HEK293 (cell line): ENCODE measurements around the gene PANK4.

ENCODE experiments used
- CTCF ChIA-PET: fragments of 350-600 bp; formaldehyde crosslinking; extraction: SDS; loops from one replicate; lab custom pipeline; 2021; ENCODE audit warnings: antibody characterized with exemption; lab: Yijun Ruan, JAX
- POLR2A ChIA-PET: fragments of 300-600 bp; formaldehyde crosslinking; extraction: SDS; loops from one replicate; lab custom pipeline; 2020; ENCODE audit warnings: antibody characterized with exemption, inconsistent platforms; lab: Yijun Ruan, JAX
- H3K27ac ChIP-seq: fragments of 200-500 bp; sonication (Bioruptor generic); 2 replicates; pipeline ENCODE4 v1.5.1; 2014; ENCODE audit warnings: low read depth, low read length, control low read depth, inconsistent platforms; ENCODE audit errors: extremely low read depth
- H3K36me3 ChIP-seq, 2 experiments: fragments of 200-500 bp in 1 of 2; sonication (Bioruptor generic) in 1 of 2; 1 replicate in 1 of 2; 2 replicates in 1 of 2; pipeline ENCODE4 v1.5.1; 2014 to 2017; ENCODE audit warnings: inconsistent platforms in 2 of 2, low read length in 2 of 2; ENCODE audit not compliant: control insufficient read depth in 2 of 2, insufficient read depth in 1 of 2
- H3K4me1 ChIP-seq: fragments of 200-500 bp; sonication (Bioruptor generic); 2 replicates; pipeline ENCODE4 v1.5.1; 2014; ENCODE audit warnings: mild to moderate bottlenecking, low read length, inconsistent platforms; ENCODE audit not compliant: control insufficient read depth, insufficient read depth
- H3K4me3 ChIP-seq: 2 replicates; pipeline ENCODE4 v1.5.1; 2011; ENCODE audit warnings: low read depth, mild to moderate bottlenecking, control low read depth, low read length, moderate library complexity
- H3K9me3 ChIP-seq: fragments of 200-500 bp; sonication (Bioruptor generic); 2 replicates; pipeline ENCODE4 v1.5.1; 2014; ENCODE audit warnings: low read depth, low read length, inconsistent platforms; ENCODE audit not compliant: control insufficient read depth, insufficient read depth
- BCL11A ChIP-seq: fragments of 450-650 bp; formaldehyde crosslinking; IDR thresholded peaks from 2 replicates; pipeline ENCODE4 v1.5.1; 2016; ENCODE audit warnings: low read depth, missing biosample characterization, missing genetic modification characterization
- EGR2 ChIP-seq: fragments of 450-650 bp; formaldehyde crosslinking; IDR thresholded peaks from 2 replicates; pipeline ENCODE4 v1.5.1; 2016; ENCODE audit warnings: low read depth, missing biosample characterization, missing genetic modification characterization
- KLF8 ChIP-seq: fragments of 450-650 bp; formaldehyde crosslinking; IDR thresholded peaks from 2 replicates; pipeline ENCODE4 v1.5.1; 2016; ENCODE audit warnings: missing biosample characterization, missing genetic modification characterization
- KLF9 ChIP-seq: fragments of 450-650 bp; formaldehyde crosslinking; IDR thresholded peaks from 2 replicates; pipeline ENCODE4 v1.5.1; 2016; ENCODE audit warnings: missing biosample characterization, missing genetic modification characterization, low read depth
- SETDB1 ChIP-seq: IDR thresholded peaks from one replicate; pipeline ENCODE4 v1.6.1; 2017; ENCODE audit warnings: mild to moderate bottlenecking, low read length, moderate library complexity, mixed read lengths; ENCODE audit not compliant: insufficient read length
- ZBTB20 ChIP-seq: fragments of 450-650 bp; formaldehyde crosslinking; IDR thresholded peaks from 2 replicates; pipeline ENCODE4 v1.5.1; 2016; ENCODE audit warnings: missing biosample characterization, missing genetic modification characterization
- ZNF133 ChIP-seq: fragments of 450-650 bp; formaldehyde crosslinking; IDR thresholded peaks from 2 replicates; pipeline ENCODE4 v1.5.1; 2016; ENCODE audit warnings: missing biosample characterization, missing genetic modification characterization
- ZNF140 ChIP-seq: fragments of 450-650 bp; formaldehyde crosslinking; IDR thresholded peaks from 2 replicates; pipeline ENCODE4 v1.5.1; 2016; ENCODE audit warnings: missing biosample characterization, missing genetic modification characterization
- ZNF146 ChIP-seq: fragments of 450-650 bp; formaldehyde crosslinking; IDR thresholded peaks from 2 replicates; pipeline ENCODE4 v1.5.1; 2016; ENCODE audit warnings: missing biosample characterization, missing genetic modification characterization
- ZNF175 ChIP-seq: fragments of 450-650 bp; formaldehyde crosslinking; IDR thresholded peaks from 2 replicates; pipeline ENCODE4 v1.5.1; 2016; ENCODE audit warnings: missing biosample characterization, missing genetic modification characterization
- ZNF223 ChIP-seq: fragments of 450-650 bp; formaldehyde crosslinking; IDR thresholded peaks from 2 replicates; pipeline ENCODE4 v1.5.1; 2016; ENCODE audit warnings: missing biosample characterization, missing genetic modification characterization
- ZNF394 ChIP-seq: fragments of 450-650 bp; formaldehyde crosslinking; IDR thresholded peaks from 2 replicates; pipeline ENCODE4 v1.5.1; 2016; ENCODE audit warnings: missing biosample characterization, missing genetic modification characterization, mild to moderate bottlenecking, moderate library complexity, borderline replicate concordance
- ZNF416 ChIP-seq: fragments of 450-650 bp; formaldehyde crosslinking; IDR thresholded peaks from 2 replicates; pipeline ENCODE4 v1.5.1; 2016; ENCODE audit warnings: missing biosample characterization, missing genetic modification characterization
- ZNF514 ChIP-seq: fragments of 450-650 bp; formaldehyde crosslinking; IDR thresholded peaks from 2 replicates; pipeline ENCODE4 v1.5.1; 2016; ENCODE audit warnings: missing biosample characterization, missing genetic modification characterization
- ZNF529 ChIP-seq: fragments of 450-650 bp; formaldehyde crosslinking; IDR thresholded peaks from 2 replicates; pipeline ENCODE4 v1.5.1; 2017; ENCODE audit warnings: missing genetic modification characterization, missing biosample characterization; ENCODE audit not compliant: insufficient replicate concordance
- ZNF654 ChIP-seq: fragments of 450-650 bp; formaldehyde crosslinking; IDR thresholded peaks from 2 replicates; pipeline ENCODE4 v1.5.1; 2016; ENCODE audit warnings: low read depth, missing biosample characterization, missing genetic modification characterization
- ZNF670 ChIP-seq: fragments of 450-650 bp; formaldehyde crosslinking; IDR thresholded peaks from 2 replicates; pipeline ENCODE4 v1.5.1; 2016; ENCODE audit warnings: missing biosample characterization, missing genetic modification characterization, low read depth
- ZNF704 ChIP-seq: fragments of 450-650 bp; formaldehyde crosslinking; IDR thresholded peaks from 2 replicates; pipeline ENCODE4 v1.5.1; 2016; ENCODE audit warnings: missing biosample characterization, missing genetic modification characterization
- ZNF707 ChIP-seq: fragments of 450-650 bp; formaldehyde crosslinking; IDR thresholded peaks from 2 replicates; pipeline ENCODE4 v1.5.1; 2016; ENCODE audit warnings: missing biosample characterization, missing genetic modification characterization
- ZNF747 ChIP-seq: fragments of 450-650 bp; formaldehyde crosslinking; IDR thresholded peaks from 2 replicates; pipeline ENCODE4 v1.5.1; 2016; ENCODE audit warnings: missing biosample characterization, missing genetic modification characterization
- ZSCAN16 ChIP-seq: fragments of 450-650 bp; formaldehyde crosslinking; IDR thresholded peaks from 2 replicates; pipeline ENCODE4 v1.5.1; 2016; ENCODE audit warnings: missing biosample characterization, missing genetic modification characterization
- TF ChIP-seq, protein P1 (sequence below): fragments of 450-650 bp; formaldehyde crosslinking; IDR thresholded peaks from 2 replicates; pipeline ENCODE4 v1.5.1; 2016; ENCODE audit warnings: missing biosample characterization, missing genetic modification characterization
- TF ChIP-seq, protein P2 (sequence below): fragments of 450-650 bp; formaldehyde crosslinking; IDR thresholded peaks from 2 replicates; pipeline ENCODE4 v1.5.1; 2016; ENCODE audit warnings: missing biosample characterization, missing genetic modification characterization
- TF ChIP-seq, protein P3 (sequence below): sonication (generic); formaldehyde crosslinking; IDR thresholded peaks from 2 replicates; pipeline ENCODE4 v1.8.1; 2022; ENCODE audit warnings: mild to moderate bottlenecking, moderate library complexity, missing genetic modification reagents

The PANK4 gene

DNA sequence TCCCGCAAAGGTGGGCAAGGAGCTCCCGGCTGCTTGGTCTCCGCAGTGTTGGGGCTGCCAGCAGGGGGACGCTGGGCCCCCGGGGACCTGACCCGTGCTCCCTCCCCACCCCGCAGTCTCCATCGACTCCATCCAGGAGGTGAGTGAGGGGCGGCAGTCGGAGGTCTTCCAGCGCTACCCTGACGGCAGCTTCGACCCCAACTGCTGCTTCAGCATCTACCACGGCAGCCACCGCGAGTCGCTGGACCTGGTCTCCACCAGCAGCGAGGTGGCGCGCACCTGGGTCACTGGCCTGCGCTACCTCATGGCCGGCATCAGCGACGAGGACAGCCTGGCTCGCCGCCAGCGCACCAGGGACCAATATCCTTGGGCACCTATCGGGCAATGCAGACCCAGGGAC, 46.8 kb downstream of the PANK4 start:
- H3K27ac ChIP-seq: no peak overlapping the region
- H3K36me3 ChIP-seq: no peaks in the 10 kb centered on the region
- H3K9me3 ChIP-seq: no peaks in the 10 kb centered on the region
- no peak overlapping the region for H3K4me3 ChIP-seq
- ChIA-PET CTCF (interaction anchor here (0.6 kb wide), 1 partner anchor 59 kb away, joined by 6 read pairs; no protein-coding TSS in a partner anchor), POLR2A (no interaction called here)
- no peaks in the 10 kb centered on the region for H3K4me1 ChIP-seq
- TF ChIP-seq, protein P1, sequence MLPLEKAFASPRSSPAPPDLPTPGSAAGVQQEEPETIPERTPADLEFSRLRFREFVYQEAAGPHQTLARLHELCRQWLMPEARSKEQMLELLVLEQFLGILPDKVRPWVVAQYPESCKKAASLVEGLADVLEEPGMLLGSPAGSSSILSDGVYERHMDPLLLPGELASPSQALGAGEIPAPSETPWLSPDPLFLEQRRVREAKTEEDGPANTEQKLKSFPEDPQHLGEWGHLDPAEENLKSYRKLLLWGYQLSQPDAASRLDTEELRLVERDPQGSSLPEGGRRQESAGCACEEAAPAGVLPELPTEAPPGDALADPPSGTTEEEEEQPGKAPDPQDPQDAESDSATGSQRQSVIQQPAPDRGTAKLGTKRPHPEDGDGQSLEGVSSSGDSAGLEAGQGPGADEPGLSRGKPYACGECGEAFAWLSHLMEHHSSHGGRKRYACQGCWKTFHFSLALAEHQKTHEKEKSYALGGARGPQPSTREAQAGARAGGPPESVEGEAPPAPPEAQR (tag by site-specific recombination): no peak
- TF ChIP-seq ZBTB20 (tag by site-specific recombination): no peak
- TF ChIP-seq ZNF394 (tag by site-specific recombination): no peak
- peak; percentile 86 for TF ChIP-seq ZNF223 (tag by site-specific recombination)
- TF ChIP-seq BCL11A (tag by site-specific recombination): no peak

DNA sequence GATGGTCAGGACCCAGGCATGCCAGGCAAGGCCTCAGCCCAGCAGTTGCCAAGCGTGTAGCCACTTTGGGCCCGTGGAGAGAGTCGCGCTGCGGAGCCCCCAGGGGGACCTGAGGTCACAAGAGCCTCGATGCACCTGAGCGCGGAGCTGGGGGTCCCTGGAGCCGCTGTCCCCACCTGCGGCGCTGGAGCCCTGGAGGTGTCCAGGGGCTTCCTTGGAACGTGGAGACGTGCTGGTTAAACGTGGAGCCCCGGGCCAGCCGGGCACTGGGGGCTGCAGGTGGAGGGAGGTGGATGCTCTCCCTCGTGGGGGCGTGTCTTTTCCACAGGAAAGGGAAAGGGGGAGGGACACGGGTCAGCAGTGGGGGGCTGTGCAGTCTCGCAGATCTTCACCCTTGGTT, 47.2 kb downstream of the PANK4 start:
- POLR2A ChIA-PET: no interaction called here
- Histone ChIP-seq H3K4me3 (no peak overlapping the region), H3K27ac (no peak overlapping the region), H3K9me3 (no peaks in the 10 kb centered on the region), H3K36me3 (no peaks in the 10 kb centered on the region), H3K4me1 (no peaks in the 10 kb centered on the region)
- no peak for TF ChIP-seq EGR2 (tag by site-specific recombination)
- TF ChIP-seq BCL11A (tag by site-specific recombination): no peak
- no peak for TF ChIP-seq ZSCAN16
- no peak for TF ChIP-seq ZNF704 (tag by site-specific recombination)
- TF ChIP-seq ZNF133 (tag by site-specific recombination): no peak
- no peak for TF ChIP-seq ZNF416 (tag by site-specific recombination)
- no peak for TF ChIP-seq ZNF654 (tag by site-specific recombination)
- TF ChIP-seq ZNF747: no peak
- no peak for TF ChIP-seq ZNF707
- TF ChIP-seq ZNF175 (tag by site-specific recombination): no peak
- TF ChIP-seq, protein P2, sequence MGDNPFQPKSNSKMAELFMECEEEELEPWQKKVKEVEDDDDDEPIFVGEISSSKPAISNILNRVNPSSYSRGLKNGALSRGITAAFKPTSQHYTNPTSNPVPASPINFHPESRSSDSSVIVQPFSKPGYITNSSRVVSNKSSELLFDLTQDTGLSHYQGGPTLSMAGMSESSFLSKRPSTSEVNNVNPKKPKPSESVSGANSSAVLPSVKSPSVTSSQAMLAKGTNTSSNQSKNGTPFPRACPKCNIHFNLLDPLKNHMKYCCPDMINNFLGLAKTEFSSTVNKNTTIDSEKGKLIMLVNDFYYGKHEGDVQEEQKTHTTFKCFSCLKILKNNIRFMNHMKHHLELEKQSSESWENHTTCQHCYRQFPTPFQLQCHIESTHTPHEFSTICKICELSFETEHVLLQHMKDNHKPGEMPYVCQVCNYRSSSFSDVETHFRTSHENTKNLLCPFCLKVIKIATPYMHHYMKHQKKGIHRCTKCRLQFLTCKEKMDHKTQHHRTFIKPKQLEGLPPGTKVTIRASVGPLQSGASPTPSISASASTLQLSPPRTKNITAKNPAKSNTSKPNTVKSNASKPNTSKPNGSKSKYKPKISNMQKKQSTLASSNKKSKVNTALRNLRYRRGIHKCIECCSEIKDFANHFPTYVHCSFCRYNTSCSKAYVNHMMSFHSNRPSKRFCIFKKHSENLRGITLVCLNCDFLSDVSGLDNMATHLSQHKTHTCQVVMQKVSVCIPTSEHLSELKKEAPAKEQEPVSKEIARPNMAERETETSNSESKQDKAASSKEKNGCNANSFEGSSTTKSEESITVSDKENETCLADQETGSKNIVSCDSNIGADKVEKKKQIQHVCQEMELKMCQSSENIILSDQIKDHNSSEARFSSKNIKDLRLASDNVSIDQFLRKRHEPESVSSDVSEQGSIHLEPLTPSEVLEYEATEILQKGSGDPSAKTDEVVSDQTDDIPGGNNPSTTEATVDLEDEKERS (tag by site-specific recombination): no peak
- CTCF ChIA-PET: interaction anchor here (0.6 kb wide), 1 partner anchor 59 kb away, joined by 6 read pairs; no protein-coding TSS in a partner anchor

DNA sequence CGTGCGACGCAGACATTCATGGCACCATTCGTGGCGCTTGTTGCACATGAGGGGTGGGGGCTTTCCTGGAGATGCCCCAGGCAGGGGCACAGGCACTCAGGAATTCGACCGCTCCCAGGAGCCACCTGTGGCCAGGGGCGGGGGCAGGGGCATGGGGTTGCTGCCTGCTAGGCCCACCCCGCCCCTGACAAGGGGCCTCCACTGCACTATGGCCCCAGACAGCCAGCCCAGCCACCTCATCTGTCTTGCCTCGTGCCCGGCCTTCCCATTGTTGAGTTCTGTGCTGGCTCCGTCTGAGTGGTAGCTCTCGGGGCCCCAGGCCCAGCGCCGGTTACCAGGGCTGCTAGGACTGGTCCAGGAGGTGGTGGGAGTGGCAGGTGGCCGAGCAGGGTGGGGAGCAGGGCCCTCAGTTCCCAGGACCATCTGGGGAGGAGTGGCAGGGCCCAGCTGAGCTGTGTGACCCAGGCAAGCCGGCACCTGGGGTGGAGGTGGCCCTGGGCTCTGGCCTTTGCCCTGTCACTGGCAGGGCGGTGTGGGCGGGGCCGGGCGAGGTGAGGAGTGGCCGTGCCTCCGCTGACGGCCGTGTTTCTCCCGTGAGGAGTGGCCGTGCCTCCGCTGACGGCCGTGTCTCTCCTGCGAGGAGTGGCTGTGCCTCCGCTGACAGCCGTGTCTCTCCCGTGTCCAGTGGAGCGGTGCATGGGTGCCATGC, 48.5 kb downstream of the PANK4 start:
- H3K36me3 ChIP-seq: no peaks in the 10 kb centered on the region
- ChIA-PET POLR2A (no interaction called here), CTCF (no interaction called here)
- H3K27ac ChIP-seq: no peak overlapping the region
- no peak for TF ChIP-seq ZNF146 (tag by site-specific recombination)
- TF ChIP-seq KLF9 (tag by site-specific recombination): 0 out of 2 replicates have a peak, but pooled peaks have one; percentile 15
- TF ChIP-seq KLF8 (tag by site-specific recombination): peak; percentile 43; the same call in 1 of the 2 replicates
- no peak for TF ChIP-seq SETDB1
- TF ChIP-seq, protein P3, sequence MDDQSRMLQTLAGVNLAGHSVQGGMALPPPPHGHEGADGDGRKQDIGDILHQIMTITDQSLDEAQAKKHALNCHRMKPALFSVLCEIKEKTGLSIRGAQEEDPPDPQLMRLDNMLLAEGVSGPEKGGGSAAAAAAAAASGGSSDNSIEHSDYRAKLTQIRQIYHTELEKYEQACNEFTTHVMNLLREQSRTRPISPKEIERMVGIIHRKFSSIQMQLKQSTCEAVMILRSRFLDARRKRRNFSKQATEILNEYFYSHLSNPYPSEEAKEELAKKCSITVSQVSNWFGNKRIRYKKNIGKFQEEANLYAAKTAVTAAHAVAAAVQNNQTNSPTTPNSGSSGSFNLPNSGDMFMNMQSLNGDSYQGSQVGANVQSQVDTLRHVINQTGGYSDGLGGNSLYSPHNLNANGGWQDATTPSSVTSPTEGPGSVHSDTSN (CRISPR knock-in tag): no peak
- TF ChIP-seq ZNF514 (tag by site-specific recombination): no peak
- no peak for TF ChIP-seq ZNF670 (tag by site-specific recombination)
- TF ChIP-seq ZNF529: no peak
- TF ChIP-seq ZNF140: no peak
- no peaks in the 10 kb centered on the region for H3K9me3 ChIP-seq
- H3K4me3 ChIP-seq: no peak overlapping the region
- no peaks in the 10 kb centered on the region for H3K4me1 ChIP-seq
